SK-N-MC (cell line): ENCODE data around the gene ANXA5.

ENCODE experiments used
- DNase-seq: peaks from one replicate; pipeline ENCODE4 v3.0.0-alpha.2; 2011; ENCODE audit warnings: low read depth, low spot score
- H3K27ac ChIP-seq: fragments of 200-600 bp; sonication (generic); 2 replicates; pipeline ENCODE4 v1.5.1; 2016; ENCODE audit warnings: mixed run types
- H3K36me3 ChIP-seq: fragments of 200-600 bp; sonication (generic); 2 replicates; pipeline ENCODE4 v1.6.1; 2017; ENCODE audit warnings: antibody characterized with exemption, low read length, mixed read lengths; ENCODE audit not compliant: insufficient read depth
- H3K4me3 ChIP-seq: fragments of 200-600 bp; sonication (generic); 2 replicates; pipeline ENCODE4 v1.5.1; 2016
- H3K9ac ChIP-seq: fragments of 200-600 bp; sonication (generic); 2 replicates; pipeline ENCODE4 v1.8.0; 2017; ENCODE audit warnings: mixed run types, mixed read lengths; ENCODE audit not compliant: insufficient read length
- H3K9me3 ChIP-seq: fragments of 200-600 bp; sonication (generic); 2 replicates; pipeline ENCODE4 v1.6.1; 2017; ENCODE audit warnings: low read depth, mild to moderate bottlenecking, antibody characterized with exemption, low read length, moderate library complexity, mixed read lengths
- EZH2 ChIP-seq: fragments of 200-600 bp; sonication (generic); IDR thresholded peaks from one replicate; pipeline ENCODE4 v1.6.1; 2017; ENCODE audit warnings: antibody characterized with exemption
- FOXP2 ChIP-seq: optimal IDR thresholded peaks from 2 replicates; pipeline ENCODE3; 2011; ENCODE audit warnings: mild to moderate bottlenecking, moderate library complexity; ENCODE audit not compliant: insufficient read depth; ENCODE audit errors: extremely low read length, control extremely low read depth
- POLR2AphosphoS5 ChIP-seq: IDR thresholded peaks from 2 replicates; pipeline ENCODE4 v1.6.1; 2012; ENCODE audit warnings: mild to moderate bottlenecking, low read depth, low read length, borderline replicate concordance

The ANXA5 gene

DNA sequence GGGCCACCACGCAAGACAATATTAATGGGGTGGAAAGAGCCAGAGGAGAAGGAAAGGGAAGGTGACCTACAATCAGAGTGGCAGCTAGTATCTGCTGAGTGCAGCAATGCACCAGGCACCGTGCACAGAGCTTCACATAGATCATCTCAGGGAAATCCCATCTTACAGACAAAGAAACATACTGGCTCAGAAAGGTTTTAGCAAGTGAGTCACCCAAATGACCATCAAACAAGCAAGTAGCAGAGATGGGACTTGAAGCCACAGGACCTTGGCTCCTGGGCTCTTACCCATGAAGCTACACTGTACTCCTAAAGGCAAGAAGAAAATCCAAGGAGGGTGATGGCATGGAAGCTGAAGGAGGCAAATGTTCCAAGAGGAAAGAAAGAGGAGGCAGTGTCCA, 6.8 kb downstream of the ANXA5 start:
- no peak overlapping the region for H3K4me3 ChIP-seq
- no peak for DNase-seq
- H3K27ac ChIP-seq: no peak overlapping the region
- H3K9ac ChIP-seq: no peak overlapping the region
- peaks cover 37% of the 10 kb centered on the region for H3K36me3 ChIP-seq
- TF ChIP-seq POLR2AphosphoS5 (no peak), FOXP2 (no peak), EZH2 (no peak)
- no peaks in the 10 kb centered on the region for H3K9me3 ChIP-seq

DNA sequence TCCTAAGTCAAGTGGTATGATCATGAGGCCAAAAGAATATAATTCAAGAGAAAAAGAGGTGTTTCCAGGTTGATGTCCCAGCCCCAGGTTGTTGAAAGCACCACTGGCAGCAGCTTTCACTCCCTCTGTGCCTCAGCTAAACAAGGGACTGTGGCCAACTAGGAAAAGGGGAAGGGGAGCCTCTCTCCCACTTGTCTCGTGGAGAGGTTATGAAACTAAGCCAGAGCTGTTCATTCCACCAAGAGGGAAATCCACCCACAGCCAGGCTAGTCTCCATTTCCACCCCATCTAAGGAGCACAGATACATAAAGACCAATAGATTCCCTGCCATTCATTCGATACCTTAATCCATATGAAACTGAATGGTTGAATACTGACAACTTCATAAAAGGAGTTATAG, 8.1 kb downstream of the ANXA5 start:
- Histone ChIP-seq H3K4me3 (no peak overlapping the region), H3K36me3 (peaks cover 36% of the 10 kb centered on the region), H3K9ac (no peak overlapping the region), H3K27ac (no peak overlapping the region), H3K9me3 (no peaks in the 10 kb centered on the region)
- TF ChIP-seq FOXP2 (no peak), EZH2 (no peak)
- DNase-seq: no peak

DNA sequence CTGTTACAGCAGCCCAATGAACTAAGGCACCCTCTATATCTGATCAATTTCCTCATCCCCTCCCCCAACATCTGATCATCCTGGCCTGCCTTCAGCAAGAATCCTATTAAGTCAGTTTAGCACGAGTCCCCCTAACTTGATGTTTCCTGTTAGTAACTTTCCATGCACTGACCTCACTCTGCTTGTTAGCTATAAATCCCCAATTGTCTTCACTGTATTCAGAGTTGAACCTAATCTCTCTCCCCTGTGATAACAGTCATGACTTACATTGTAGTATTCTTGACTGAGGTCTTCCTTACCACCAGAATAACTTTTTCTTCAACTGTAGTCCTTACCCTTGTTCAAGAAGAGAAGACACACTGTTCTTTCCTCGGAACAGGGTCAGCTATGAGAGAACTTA, 8.5 kb downstream of the ANXA5 start:
- peaks cover 36% of the 10 kb centered on the region for H3K36me3 ChIP-seq
- DNase-seq: no peak
- no peak overlapping the region for H3K4me3 ChIP-seq
- TF ChIP-seq FOXP2: no peak
- TF ChIP-seq POLR2AphosphoS5: no peak
- no peak for TF ChIP-seq EZH2
- no peaks in the 10 kb centered on the region for H3K9me3 ChIP-seq
- H3K27ac ChIP-seq: no peak overlapping the region
- no peak overlapping the region for H3K9ac ChIP-seq

DNA sequence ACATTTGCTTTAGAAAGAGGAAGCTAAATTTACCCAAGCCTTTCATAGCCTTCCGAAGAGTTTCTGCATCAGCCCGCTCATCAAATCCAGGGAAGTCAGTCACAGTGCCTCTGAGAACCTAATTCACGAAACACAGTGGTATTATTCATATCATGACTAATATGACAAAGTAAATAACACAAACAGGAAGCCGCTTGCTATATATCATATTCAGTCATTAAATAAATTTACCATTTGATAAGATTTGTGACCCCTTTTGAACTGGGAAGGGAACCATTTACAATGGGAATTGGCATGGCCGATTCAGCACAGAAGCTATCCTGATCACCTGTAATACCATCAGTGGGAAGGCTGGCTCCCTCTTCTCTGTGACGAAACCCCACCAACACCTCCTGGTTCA, 10.5 kb downstream of the ANXA5 start:
- peaks cover 48% of the 10 kb centered on the region for H3K36me3 ChIP-seq
- no peak for DNase-seq
- no peak overlapping the region for H3K27ac ChIP-seq
- H3K9ac ChIP-seq: no peak overlapping the region
- no peaks in the 10 kb centered on the region for H3K9me3 ChIP-seq
- TF ChIP-seq FOXP2: no peak
- no peak for TF ChIP-seq EZH2
- no peak overlapping the region for H3K4me3 ChIP-seq

DNA sequence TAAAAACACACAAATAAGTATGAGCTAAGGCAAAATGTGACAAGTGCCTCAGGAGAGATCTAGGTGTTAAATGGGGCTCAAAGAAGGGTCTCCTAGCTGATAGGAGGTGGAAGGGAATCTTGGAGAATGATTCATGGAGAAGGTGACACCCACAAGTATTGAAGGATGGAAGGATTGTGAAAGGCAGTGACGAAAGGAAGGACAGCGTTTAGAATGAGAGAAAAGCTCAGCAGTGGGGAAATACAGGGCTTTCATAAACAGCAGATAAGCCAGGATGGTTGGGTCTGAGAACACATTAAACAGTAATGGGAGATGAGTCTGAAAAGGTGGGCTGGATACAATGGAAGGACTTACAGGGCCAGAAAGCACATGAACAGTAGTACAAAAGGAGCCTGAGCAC, 11.5 kb downstream of the ANXA5 start:
- no peak for DNase-seq
- Histone ChIP-seq H3K27ac (no peak overlapping the region), H3K9ac (no peak overlapping the region), H3K36me3 (peaks cover 58% of the 10 kb centered on the region), H3K4me3 (no peak overlapping the region), H3K9me3 (no peaks in the 10 kb centered on the region)
- no peak for TF ChIP-seq EZH2
- no peak for TF ChIP-seq POLR2AphosphoS5
- no peak for TF ChIP-seq FOXP2

DNA sequence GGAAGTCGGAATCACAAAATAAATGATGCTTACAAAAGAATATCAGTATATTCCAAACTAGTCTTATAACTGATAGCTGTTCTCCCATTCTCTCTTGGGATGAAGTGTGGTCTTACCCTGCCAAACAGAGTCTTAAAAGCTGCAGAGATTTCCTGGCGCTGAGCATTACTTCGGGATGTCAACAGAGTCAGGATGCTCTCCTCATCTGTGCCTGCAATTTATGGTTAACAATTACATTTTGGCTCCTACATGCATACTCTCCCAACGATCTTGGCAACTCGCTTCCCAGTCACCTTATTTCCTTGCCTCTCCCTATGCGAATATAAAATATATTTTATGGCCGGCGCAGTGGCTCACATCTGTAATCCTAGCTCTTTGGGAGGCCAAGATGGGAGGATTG, 12.2 kb downstream of the ANXA5 start:
- Histone ChIP-seq H3K27ac (no peak overlapping the region), H3K9me3 (no peaks in the 10 kb centered on the region), H3K4me3 (no peak overlapping the region), H3K9ac (no peak overlapping the region), H3K36me3 (peaks cover 64% of the 10 kb centered on the region)
- DNase-seq: no peak
- no peak for TF ChIP-seq POLR2AphosphoS5
- no peak for TF ChIP-seq EZH2
- no peak for TF ChIP-seq FOXP2

DNA sequence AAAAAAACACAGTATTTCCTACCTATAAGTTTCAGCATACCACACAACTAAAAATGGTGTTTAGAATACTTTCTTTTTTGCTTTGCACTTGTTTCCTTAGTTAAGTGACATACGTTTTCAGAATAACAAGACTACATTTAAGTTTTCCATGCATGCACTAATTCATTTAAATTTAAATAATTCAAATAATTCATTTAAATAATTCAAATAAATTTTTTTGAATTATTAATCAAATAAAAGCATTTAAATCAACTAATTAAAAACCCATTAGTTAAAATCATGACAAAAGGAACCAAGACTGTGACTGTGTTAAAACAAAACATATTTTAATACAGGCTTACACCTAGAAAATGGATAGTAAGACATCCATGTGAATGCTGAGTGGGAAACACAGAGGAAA, 12.8 kb downstream of the ANXA5 start:
- DNase-seq: no peak
- Histone ChIP-seq H3K27ac (no peak overlapping the region), H3K36me3 (peaks cover 69% of the 10 kb centered on the region)

DNA sequence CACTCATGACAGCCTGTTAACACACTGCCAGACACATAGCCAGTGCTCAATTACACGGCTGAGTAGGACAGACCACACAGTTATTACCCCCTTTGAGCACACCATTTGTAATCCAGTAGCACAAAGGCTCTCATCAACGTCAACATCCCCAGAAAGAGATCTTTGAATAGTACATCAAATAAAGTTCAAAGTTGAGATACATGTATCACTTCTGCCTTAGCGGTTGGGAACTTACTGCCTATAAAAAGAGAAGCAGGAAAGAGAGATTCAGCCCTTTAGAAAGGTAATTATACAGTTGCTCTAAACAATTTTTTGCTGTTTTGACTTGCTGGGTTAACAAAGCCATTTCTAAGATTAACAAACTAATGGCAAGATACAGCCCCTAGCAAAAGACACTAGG, 16.2 kb downstream of the ANXA5 start:
- no peak for TF ChIP-seq EZH2
- TF ChIP-seq POLR2AphosphoS5: no peak
- TF ChIP-seq FOXP2: no peak
- Histone ChIP-seq H3K4me3 (no peak overlapping the region), H3K9me3 (no peaks in the 10 kb centered on the region), H3K9ac (no peak overlapping the region), H3K27ac (no peak overlapping the region), H3K36me3 (peaks cover 75% of the 10 kb centered on the region)
- no peak for DNase-seq

More for the DNA sequence above, 12.8 kb downstream of the ANXA5 start:
- no peaks in the 10 kb centered on the region for H3K9me3 ChIP-seq
- no peak overlapping the region for H3K9ac ChIP-seq
- TF ChIP-seq EZH2: no peak
- TF ChIP-seq FOXP2: no peak
- TF ChIP-seq POLR2AphosphoS5: no peak
- no peak overlapping the region for H3K4me3 ChIP-seq

DNA sequence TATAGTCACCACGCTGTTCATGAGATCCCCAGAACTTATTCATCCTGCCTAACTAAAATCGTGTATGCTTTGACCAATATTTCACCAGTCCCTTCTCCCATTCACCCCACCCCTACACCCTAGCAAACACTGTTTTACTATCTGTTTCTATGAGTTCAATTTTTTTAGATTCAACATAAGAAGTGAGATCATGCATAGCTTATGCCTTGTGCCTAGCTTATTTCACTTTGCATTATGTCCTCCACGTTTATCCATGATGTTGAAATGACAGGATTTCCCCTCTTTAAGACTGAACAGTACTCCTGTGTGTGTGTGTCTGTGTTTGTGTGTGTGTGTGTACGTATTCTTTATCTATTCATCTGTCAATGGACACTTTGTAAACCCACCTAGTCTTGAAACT, 16.8 kb downstream of the ANXA5 start:
- no peak for DNase-seq
- H3K36me3 ChIP-seq: peaks cover 75% of the 10 kb centered on the region
- no peak overlapping the region for H3K9ac ChIP-seq
- H3K4me3 ChIP-seq: no peak overlapping the region
- no peak for TF ChIP-seq POLR2AphosphoS5
- TF ChIP-seq FOXP2: no peak
- no peak for TF ChIP-seq EZH2
- H3K9me3 ChIP-seq: no peaks in the 10 kb centered on the region
- H3K27ac ChIP-seq: no peak overlapping the region

DNA sequence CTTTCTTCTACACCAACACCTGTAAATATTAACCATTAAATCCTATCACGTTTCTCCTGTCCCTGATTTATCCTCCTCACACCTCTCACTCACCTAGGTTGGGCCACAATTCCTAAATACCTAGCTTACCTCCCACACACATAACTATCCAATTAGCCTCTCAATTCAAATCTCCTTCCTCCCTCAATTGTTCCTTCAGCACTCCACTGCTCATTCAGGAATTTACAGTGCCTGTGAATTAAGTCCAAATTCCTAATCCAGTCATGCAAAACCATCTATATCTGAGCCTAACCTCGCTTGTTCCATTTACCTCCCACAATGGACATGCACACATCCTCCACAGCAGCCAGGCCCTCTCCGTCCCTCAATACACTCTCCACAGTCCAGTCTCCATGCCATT, 17.5 kb downstream of the ANXA5 start:
- Histone ChIP-seq H3K36me3 (peaks cover 78% of the 10 kb centered on the region), H3K9ac (no peak overlapping the region), H3K27ac (no peak overlapping the region), H3K4me3 (no peak overlapping the region), H3K9me3 (no peaks in the 10 kb centered on the region)
- DNase-seq: no peak
- TF ChIP-seq FOXP2: no peak
- TF ChIP-seq POLR2AphosphoS5: no peak
- TF ChIP-seq EZH2: no peak
